Measurements from ENCODE around the gene HARS2.
A peak's percentile ranks its signal among the peaks of the same experiment; 100 is the strongest.
"Not testable (repeated sequence)": the region's sequence is repeated elsewhere in the genome, so short reads cannot be mapped to it uniquely, and the experiment has no call there.

HARS2 gene

GRCh38 chr5:140700177-140701144, 9.2 kb downstream of the HARS2 start, which contains the start of gene ZMAT2:
Gene ZMAT2 (plus strand): TSS chr5:140700447. CDS start chr5:140700461, 14 bp downstream.
- peak; percentile 99 for DNase-seq (ENCODE audit: low spot score)

GRCh38 chr5:140707812-140708211, 16.6 kb downstream of the HARS2 start:
- DNase-seq (ENCODE audit: low spot score): no peak

GRCh38 chr5:140708787-140709186, 17.5 kb downstream of the HARS2 start:
- DNase-seq (ENCODE audit: low spot score): not testable (repeated sequence)

- peak; percentile 93 for DNase-seq (ENCODE audit: low spot score)
Measured at GRCh38 chr5:140710899-140711552, 19.8 kb downstream of the HARS2 start.

GRCh38 chr5:140711794-140712193, 20.5 kb downstream of the HARS2 start:
- DNase-seq (ENCODE audit: low spot score): no peak

GRCh38 chr5:140713562-140714094, 22.4 kb downstream of the HARS2 start:
- no peak for DNase-seq (ENCODE audit: low spot score)

- DNase-seq (ENCODE audit: low spot score): not testable (repeated sequence)
Measured at GRCh38 chr5:140716238-140716637, 25.0 kb downstream of the HARS2 start.

GRCh38 chr5:140718266-140718592, 27.0 kb downstream of the HARS2 start:
- DNase-seq (ENCODE audit: low spot score): no peak

GRCh38 chr5:140720738-140721137, 29.5 kb downstream of the HARS2 start:
- not testable (repeated sequence) for DNase-seq (ENCODE audit: low spot score)

- not testable (repeated sequence) for DNase-seq (ENCODE audit: low spot score)
Measured at GRCh38 chr5:140721395-140721794, 30.1 kb downstream of the HARS2 start.

- DNase-seq (ENCODE audit: low spot score): peak; percentile 84
Measured at GRCh38 chr5:140725799-140726471, 34.7 kb downstream of the HARS2 start.

- no peak for DNase-seq (ENCODE audit: low spot score)
Measured at GRCh38 chr5:140733098-140733497, 41.8 kb downstream of the HARS2 start.

- peak; percentile 16 for DNase-seq (ENCODE audit: low spot score)
Measured at GRCh38 chr5:140734354-140734753, 43.1 kb downstream of the HARS2 start.

GRCh38 chr5:140737486-140737885, 46.2 kb downstream of the HARS2 start:
- no peak for DNase-seq (ENCODE audit: low spot score)

GRCh38 chr5:140741967-140742366, 50.7 kb downstream of the HARS2 start:
- DNase-seq (ENCODE audit: low spot score): no peak
